Stromal cell of bone marrow (primary cell): ENCODE results near the gene KLF12.

Source experiments
- DNase-seq: peaks from one replicate; pipeline ENCODE4 v3.0.0-alpha.2; 2012; ENCODE audit warnings: low read depth

KLF12 gene

GRCh38 chr13:74134777-74135325 lies 647 bp upstream of the KLF12 start:
- no peak for DNase-seq

GRCh38 chr13:74133657-74134201 lies 475 bp downstream of the KLF12 start:
- DNase-seq = peak; percentile 89

- DNase-seq = peak; percentile 36
Measured at GRCh38 chr13:74132776-74133656, 1.2 kb downstream of the KLF12 start.

GRCh38 chr13:74132152-74132775 lies 1.9 kb downstream of the KLF12 start:
- no peak for DNase-seq

GRCh38 chr13:74131227-74131626 lies 3.0 kb downstream of the KLF12 start:
- no peak for DNase-seq

GRCh38 chr13:74129500-74130191 lies 4.6 kb downstream of the KLF12 start:
- no peak for DNase-seq

GRCh38 chr13:74128156-74128767 lies 5.9 kb downstream of the KLF12 start:
- no peak for DNase-seq

GRCh38 chr13:74118328-74118727 lies 15.9 kb downstream of the KLF12 start:
- no peak for DNase-seq

- no peak for DNase-seq
Measured at GRCh38 chr13:74117207-74117705, 16.9 kb downstream of the KLF12 start.

GRCh38 chr13:74115133-74115532 lies 19.1 kb downstream of the KLF12 start:
- peak; percentile 64 for DNase-seq

GRCh38 chr13:74114641-74115040 lies 19.6 kb downstream of the KLF12 start:
- no peak for DNase-seq

- peak; percentile 31 for DNase-seq
Measured at GRCh38 chr13:74114202-74114601, 20.0 kb downstream of the KLF12 start.

- no peak for DNase-seq
Measured at GRCh38 chr13:74111901-74112824, 22.0 kb downstream of the KLF12 start.

- DNase-seq = no peak
Measured at GRCh38 chr13:74111399-74111798, 22.8 kb downstream of the KLF12 start.

- no peak for DNase-seq
Measured at GRCh38 chr13:74110053-74110452, 24.2 kb downstream of the KLF12 start.

GRCh38 chr13:74107598-74107997 lies 26.6 kb downstream of the KLF12 start:
- no peak for DNase-seq

- no peak for DNase-seq
Measured at GRCh38 chr13:74105871-74106270, 28.3 kb downstream of the KLF12 start.

- no peak for DNase-seq
Measured at GRCh38 chr13:74104661-74105275, 29.4 kb downstream of the KLF12 start.

GRCh38 chr13:74103970-74104555 lies 30.1 kb downstream of the KLF12 start:
- no peak for DNase-seq

- no peak for DNase-seq
Measured at GRCh38 chr13:74103196-74103595, 31.0 kb downstream of the KLF12 start.
